ENCODE results near the gene TMEM63A. TPM values are rescaled to one million over a fixed set of nuclear protein-coding genes. Genes with fewer than 3 reads are reported as not detected.

Gene TMEM63A
- total RNA-seq, 4 donors from 2014 or later: 27.6 to 93.3 (median 41.5) TPM

Other genes with a start within 250 kb of the TMEM63A start
- 10 to 100 TPM; 18.7 to 60.7 (median 30.5) TPM for gene ENAH, start 229.3 kb downstream of the TMEM63A start, total RNA-seq
- 100 to 1,000 TPM; 111 to 172 (median 141) TPM for gene SRP9, start 104.6 kb downstream of the TMEM63A start, total RNA-seq
- gene EPHX1, start 72.3 kb downstream of the TMEM63A start, total RNA-seq: 100 to 1,000 TPM in 3 of 4 donors, 10 to 100 TPM in 1; 89.0 to 177 (median 156) TPM
- gene LEFTY1, start 6.8 kb upstream of the TMEM63A start, total RNA-seq: under 1 TPM in 1 of 4 donors, not detected in 3; 0.44 TPM
- 10 to 100 TPM; 33.5 to 52.6 (median 45.6) TPM for gene PYCR2, start 41.9 kb upstream of the TMEM63A start, total RNA-seq
- 1 to 10 TPM in 1 of 4 donors, under 1 TPM in 2, not detected in 1; 0.36 to 4.5 (median 0.63) TPM for gene LEFTY2, start 58.8 kb upstream of the TMEM63A start, total RNA-seq
- gene SDE2, start 117.0 kb upstream of the TMEM63A start, total RNA-seq: 10 to 100 TPM; 18.0 to 42.3 (median 21.5) TPM
- 100 to 1,000 TPM; 284 to 317 (median 305) TPM for gene H3-3A, start 180.3 kb upstream of the TMEM63A start, total RNA-seq